Measurements from ENCODE around the gene TSPAN9.

Gene TSPAN9

DNA sequence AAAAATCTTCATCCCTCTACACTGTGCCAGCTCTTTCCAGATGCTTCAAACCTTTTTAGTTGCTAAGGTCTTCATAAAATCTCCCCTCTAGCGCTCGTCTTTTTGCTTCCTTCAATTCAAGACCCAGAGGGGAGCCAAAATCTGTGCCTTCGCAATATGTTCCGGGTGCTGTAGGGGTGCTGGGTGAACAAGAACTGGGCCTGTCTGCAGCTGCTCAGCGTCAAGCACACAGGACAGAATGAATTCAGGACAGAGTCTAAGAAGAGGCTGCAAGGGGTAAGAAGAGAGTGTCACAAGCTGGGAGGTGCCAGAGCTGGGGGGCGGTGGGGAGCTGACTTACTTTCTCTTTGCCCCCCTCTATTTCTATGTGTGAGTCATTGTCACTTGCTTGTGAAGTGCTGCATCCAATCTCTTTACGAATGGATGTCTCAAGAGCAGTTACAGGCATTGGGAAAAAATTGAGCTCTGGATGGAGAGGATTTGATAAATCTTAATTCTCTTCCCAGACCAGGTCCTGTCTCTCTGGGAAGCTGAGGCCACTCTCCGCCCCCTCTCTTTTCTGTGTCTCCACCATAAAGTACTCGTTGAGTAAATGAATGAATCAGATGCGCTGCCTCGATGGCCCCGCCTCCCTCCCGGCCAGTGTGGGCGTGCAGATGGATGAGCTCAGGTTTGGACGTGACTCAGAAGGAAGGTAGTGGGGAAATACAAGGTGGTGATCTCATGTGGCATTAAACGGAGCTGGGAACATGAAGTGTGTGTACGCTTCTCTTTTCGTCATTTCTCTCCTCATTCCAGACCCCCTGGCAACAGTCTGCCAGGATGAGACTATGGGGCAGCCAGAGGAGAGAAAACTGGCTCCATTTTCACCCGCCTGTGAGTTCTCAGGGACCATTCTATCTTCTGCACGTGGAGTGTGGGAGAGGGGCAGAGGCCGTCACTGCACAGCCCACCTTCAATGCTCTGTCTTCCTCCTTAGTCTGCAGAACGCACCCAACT, 91.3 kb downstream of the TSPAN9 start:
- no peak overlapping the region for H3K9ac ChIP-seq (ENCODE audit: low read depth, low read length)
- H3K27ac ChIP-seq (ENCODE audit: low read length) = no peak overlapping the region

DNA sequence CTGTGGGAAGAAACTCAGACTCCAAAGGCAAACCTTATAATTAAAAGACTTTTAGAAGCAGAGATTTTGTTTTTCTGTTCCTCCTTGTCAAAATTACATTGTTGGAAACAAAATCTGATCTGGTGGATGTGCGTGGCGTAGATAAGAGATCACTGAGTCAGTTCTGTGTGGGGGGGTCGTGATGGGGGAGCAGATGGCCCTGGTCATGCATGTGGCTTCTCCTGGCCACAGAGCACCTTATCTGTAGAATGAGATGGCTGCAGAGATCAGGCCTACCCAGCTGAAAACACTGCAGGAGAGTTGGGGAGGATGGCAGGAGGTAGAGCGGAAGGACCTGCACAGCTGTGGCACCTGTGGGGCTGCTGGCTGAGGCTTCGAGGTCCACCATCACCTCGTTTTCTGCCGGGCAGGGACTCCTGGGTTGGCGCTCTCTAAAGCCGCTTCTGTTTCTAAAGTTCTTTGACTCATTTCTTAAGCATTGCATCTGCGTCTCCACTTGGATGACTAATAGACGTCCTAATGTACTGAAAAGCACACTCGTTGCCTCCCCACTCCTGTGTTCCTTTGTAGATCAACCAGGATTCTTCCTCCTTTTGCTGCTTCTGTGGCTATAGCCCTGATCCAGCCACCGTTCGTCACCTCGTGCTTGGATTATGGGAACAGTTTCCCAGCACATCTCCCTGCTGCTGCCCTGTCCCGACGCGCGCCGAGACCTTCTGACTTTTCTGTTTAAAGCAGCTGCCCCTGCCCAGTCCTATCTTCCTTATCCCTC, 93.4 kb downstream of the TSPAN9 start:
- Histone ChIP-seq H3K9me3 (ENCODE audit: insufficient read depth, low read depth, low read length) (no peaks in the 10 kb centered on the region), H3K27me3 (ENCODE audit: insufficient read depth, low read length) (no peaks in the 10 kb centered on the region), H3K27ac (ENCODE audit: low read length) (no peak overlapping the region), H3K4me3 (ENCODE audit: low read length) (no peak overlapping the region), H3K36me3 (ENCODE audit: insufficient read depth, low read depth, low read length) (no peaks in the 10 kb centered on the region), H3K9ac (ENCODE audit: low read depth, low read length) (no peak overlapping the region), H3K4me1 (ENCODE audit: insufficient read depth, low read length) (peaks cover 17% of the 10 kb centered on the region)

More for the DNA sequence above, 91.3 kb downstream of the TSPAN9 start:
- H3K27me3 ChIP-seq (ENCODE audit: insufficient read depth, low read length) = no peaks in the 10 kb centered on the region
- H3K4me3 ChIP-seq (ENCODE audit: low read length) = no peak overlapping the region
- H3K36me3 ChIP-seq (ENCODE audit: insufficient read depth, low read depth, low read length) = no peaks in the 10 kb centered on the region
- no peaks in the 10 kb centered on the region for H3K9me3 ChIP-seq (ENCODE audit: insufficient read depth, low read depth, low read length)
- peaks cover 25% of the 10 kb centered on the region for H3K4me1 ChIP-seq (ENCODE audit: insufficient read depth, low read length)

GRCh38 chr12:3171195-3171591, 94.0 kb downstream of the TSPAN9 start:
- H3K4me3 ChIP-seq (ENCODE audit: low read length) = no peak overlapping the region
- no peak overlapping the region for H3K9ac ChIP-seq (ENCODE audit: low read depth, low read length)
- H3K4me1 ChIP-seq (ENCODE audit: insufficient read depth, low read length) = peaks cover 17% of the 10 kb centered on the region
- H3K27me3 ChIP-seq (ENCODE audit: insufficient read depth, low read length) = no peaks in the 10 kb centered on the region
- H3K9me3 ChIP-seq (ENCODE audit: insufficient read depth, low read depth, low read length) = no peaks in the 10 kb centered on the region
- H3K27ac ChIP-seq (ENCODE audit: low read length) = no peak overlapping the region
- no peaks in the 10 kb centered on the region for H3K36me3 ChIP-seq (ENCODE audit: insufficient read depth, low read depth, low read length)

DNA sequence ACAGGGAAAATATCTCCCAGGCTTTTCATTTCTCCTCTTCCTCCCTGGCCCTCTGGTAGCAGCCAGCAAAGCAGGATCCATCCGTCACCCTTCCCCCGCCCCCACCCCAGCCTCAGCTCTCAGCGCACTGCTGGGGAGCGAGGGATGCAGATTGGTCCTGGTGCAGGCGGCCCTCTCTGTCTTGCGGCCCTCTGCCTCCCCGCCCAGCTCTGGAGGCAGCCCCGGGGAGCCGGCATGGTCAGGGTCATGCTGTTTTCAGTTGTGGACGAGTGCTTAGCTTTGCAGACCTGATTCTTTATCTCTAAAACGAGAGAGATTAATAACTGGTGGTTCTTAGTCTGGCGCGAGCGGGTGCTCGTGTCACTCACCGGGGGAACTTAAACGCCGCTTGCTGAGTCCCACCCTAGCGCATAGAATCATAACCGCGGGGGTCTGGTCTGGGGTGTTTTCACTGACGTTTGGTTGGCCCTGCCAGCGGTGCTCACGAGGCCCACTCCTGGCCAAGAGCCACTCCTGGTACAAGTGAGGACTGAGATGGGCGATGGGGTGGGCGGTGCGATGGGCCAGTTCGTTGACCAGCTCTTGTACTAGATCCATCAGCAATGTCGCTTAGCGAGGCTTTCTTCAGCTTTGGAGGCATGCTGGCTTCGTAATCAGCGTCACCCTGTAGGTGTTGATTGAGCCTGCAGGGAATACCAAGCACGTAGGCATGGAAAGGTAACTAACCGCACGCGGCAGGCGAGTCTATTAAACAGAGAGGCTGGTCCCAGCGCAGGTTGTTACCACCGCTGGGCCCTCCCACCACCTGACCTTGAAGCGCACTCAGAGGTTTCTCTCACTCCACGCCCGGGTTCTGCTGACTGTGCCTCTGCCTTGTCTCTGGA, 95.2 kb downstream of the TSPAN9 start:
- H3K27ac ChIP-seq (ENCODE audit: low read length) = no peak overlapping the region

GRCh38 chr12:3173008-3173553, 95.9 kb downstream of the TSPAN9 start:
- Histone ChIP-seq H3K27me3 (ENCODE audit: insufficient read depth, low read length) (no peaks in the 10 kb centered on the region), H3K4me3 (ENCODE audit: low read length) (no peak overlapping the region), H3K4me1 (ENCODE audit: insufficient read depth, low read length) (peaks cover 21% of the 10 kb centered on the region), H3K9ac (ENCODE audit: low read depth, low read length) (no peak overlapping the region), H3K27ac (ENCODE audit: low read length) (no peak overlapping the region), H3K9me3 (ENCODE audit: insufficient read depth, low read depth, low read length) (no peaks in the 10 kb centered on the region), H3K36me3 (ENCODE audit: insufficient read depth, low read depth, low read length) (no peaks in the 10 kb centered on the region)

More for the DNA sequence above, 95.2 kb downstream of the TSPAN9 start:
- H3K4me1 ChIP-seq (ENCODE audit: insufficient read depth, low read length) = peaks cover 17% of the 10 kb centered on the region
- no peaks in the 10 kb centered on the region for H3K9me3 ChIP-seq (ENCODE audit: insufficient read depth, low read depth, low read length)
- no peak overlapping the region for H3K4me3 ChIP-seq (ENCODE audit: low read length)
- H3K9ac ChIP-seq (ENCODE audit: low read depth, low read length) = no peak overlapping the region
- no peaks in the 10 kb centered on the region for H3K27me3 ChIP-seq (ENCODE audit: insufficient read depth, low read length)
- H3K36me3 ChIP-seq (ENCODE audit: insufficient read depth, low read depth, low read length) = no peaks in the 10 kb centered on the region

DNA sequence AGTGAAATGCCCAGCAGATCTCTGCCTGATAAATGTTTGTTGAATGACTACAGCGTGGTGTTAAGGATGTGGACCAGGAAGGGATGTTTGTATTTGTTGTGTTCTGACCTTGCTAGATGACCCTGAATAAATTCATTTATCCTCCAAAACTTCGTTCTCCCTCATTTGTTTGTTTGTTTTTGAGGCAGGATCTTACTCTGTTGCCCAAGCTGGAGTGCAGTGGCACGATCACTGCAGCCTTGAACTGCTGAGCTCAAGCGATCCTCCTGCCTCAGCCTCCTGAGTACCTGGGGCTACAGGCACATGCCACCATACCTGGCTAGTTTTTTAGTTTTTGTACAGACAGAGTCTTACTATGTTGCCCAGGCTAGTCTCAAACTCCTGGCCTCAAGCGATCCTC, 96.7 kb downstream of the TSPAN9 start:
- no peaks in the 10 kb centered on the region for H3K27me3 ChIP-seq (ENCODE audit: insufficient read depth, low read length)
- H3K9me3 ChIP-seq (ENCODE audit: insufficient read depth, low read depth, low read length) = no peaks in the 10 kb centered on the region
- H3K27ac ChIP-seq (ENCODE audit: low read length) = no peak overlapping the region
- H3K9ac ChIP-seq (ENCODE audit: low read depth, low read length) = no peak overlapping the region
- H3K36me3 ChIP-seq (ENCODE audit: insufficient read depth, low read depth, low read length) = no peaks in the 10 kb centered on the region
- peaks cover 23% of the 10 kb centered on the region for H3K4me1 ChIP-seq (ENCODE audit: insufficient read depth, low read length)
- no peak overlapping the region for H3K4me3 ChIP-seq (ENCODE audit: low read length)

DNA sequence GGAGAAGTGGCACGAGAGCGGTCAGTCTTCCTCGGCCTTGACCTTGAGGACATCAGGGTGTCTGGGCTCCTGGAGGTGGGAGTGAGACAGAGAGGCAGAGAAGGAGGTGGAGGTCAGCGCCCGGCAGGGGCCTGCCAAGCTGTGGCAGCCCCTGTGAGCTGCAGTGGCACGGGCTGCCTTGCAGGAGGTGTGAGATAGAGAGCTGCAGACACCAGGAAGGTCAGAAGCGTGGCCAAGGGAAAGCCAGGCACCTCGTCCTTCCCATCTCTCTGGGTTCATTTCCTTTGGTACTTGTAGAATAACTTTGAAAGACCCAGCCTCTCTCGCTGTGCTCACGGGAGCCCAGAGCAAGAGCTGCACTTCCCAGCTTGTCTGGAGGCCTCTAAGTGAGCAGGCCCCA, 98.1 kb downstream of the TSPAN9 start:
- Histone ChIP-seq H3K4me3 (ENCODE audit: low read length) (no peak overlapping the region), H3K27ac (ENCODE audit: low read length) (no peak overlapping the region), H3K36me3 (ENCODE audit: insufficient read depth, low read depth, low read length) (no peaks in the 10 kb centered on the region), H3K9me3 (ENCODE audit: insufficient read depth, low read depth, low read length) (no peaks in the 10 kb centered on the region), H3K27me3 (ENCODE audit: insufficient read depth, low read length) (no peaks in the 10 kb centered on the region), H3K4me1 (ENCODE audit: insufficient read depth, low read length) (peaks cover 27% of the 10 kb centered on the region), H3K9ac (ENCODE audit: low read depth, low read length) (no peak overlapping the region)

GRCh38 chr12:3176754-3177153, 99.6 kb downstream of the TSPAN9 start:
- H3K4me1 ChIP-seq (ENCODE audit: insufficient read depth, low read length) = peaks cover 22% of the 10 kb centered on the region
- H3K4me3 ChIP-seq (ENCODE audit: low read length) = no peak overlapping the region
- H3K9ac ChIP-seq (ENCODE audit: low read depth, low read length) = no peak overlapping the region
- no peak overlapping the region for H3K27ac ChIP-seq (ENCODE audit: low read length)
- no peaks in the 10 kb centered on the region for H3K9me3 ChIP-seq (ENCODE audit: insufficient read depth, low read depth, low read length)
- no peaks in the 10 kb centered on the region for H3K27me3 ChIP-seq (ENCODE audit: insufficient read depth, low read length)
- no peaks in the 10 kb centered on the region for H3K36me3 ChIP-seq (ENCODE audit: insufficient read depth, low read depth, low read length)

GRCh38 chr12:3177778-3178425, 100.7 kb downstream of the TSPAN9 start:
- no peak overlapping the region for H3K4me3 ChIP-seq (ENCODE audit: low read length)
- no peak overlapping the region for H3K27ac ChIP-seq (ENCODE audit: low read length)
- no peak overlapping the region for H3K9ac ChIP-seq (ENCODE audit: low read depth, low read length)
- no peaks in the 10 kb centered on the region for H3K9me3 ChIP-seq (ENCODE audit: insufficient read depth, low read depth, low read length)
- H3K27me3 ChIP-seq (ENCODE audit: insufficient read depth, low read length) = no peaks in the 10 kb centered on the region
- peaks cover 13% of the 10 kb centered on the region for H3K4me1 ChIP-seq (ENCODE audit: insufficient read depth, low read length)
- no peaks in the 10 kb centered on the region for H3K36me3 ChIP-seq (ENCODE audit: insufficient read depth, low read depth, low read length)

DNA sequence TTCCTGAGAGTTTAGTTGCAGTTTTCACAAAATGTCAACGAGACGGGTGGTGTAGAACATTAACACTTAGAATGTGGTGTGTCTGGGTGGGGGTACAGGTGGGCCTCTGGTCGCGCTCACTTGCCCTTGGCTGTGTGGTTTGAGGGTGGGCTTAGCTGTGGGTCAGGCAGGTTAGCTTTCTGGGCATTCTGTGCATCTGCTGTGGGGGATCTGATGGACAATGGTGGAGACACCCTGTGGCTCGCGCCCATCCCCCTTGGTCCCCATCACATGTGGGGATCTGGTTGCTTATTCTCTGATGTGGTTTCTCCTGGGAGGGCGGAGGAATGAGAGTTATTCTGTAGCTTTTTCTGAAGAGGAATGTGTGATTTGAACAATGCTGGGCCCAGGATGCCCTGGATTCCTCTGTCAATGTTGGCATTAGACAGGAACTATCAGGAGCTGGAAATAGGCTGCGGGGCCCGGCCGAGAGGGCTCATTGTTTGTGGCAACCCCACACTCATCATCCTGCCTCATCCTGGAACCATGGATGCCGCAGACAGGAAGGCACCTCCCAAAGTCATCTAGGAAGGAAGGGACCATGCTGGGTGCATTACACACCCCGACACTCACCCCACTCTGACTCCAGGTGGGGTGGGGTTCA, 101.6 kb downstream of the TSPAN9 start:
- H3K9me3 ChIP-seq (ENCODE audit: insufficient read depth, low read depth, low read length) = no peaks in the 10 kb centered on the region
- no peak overlapping the region for H3K9ac ChIP-seq (ENCODE audit: low read depth, low read length)
- H3K4me3 ChIP-seq (ENCODE audit: low read length) = no peak overlapping the region
- peaks cover 13% of the 10 kb centered on the region for H3K4me1 ChIP-seq (ENCODE audit: insufficient read depth, low read length)
- H3K27me3 ChIP-seq (ENCODE audit: insufficient read depth, low read length) = no peaks in the 10 kb centered on the region
- no peaks in the 10 kb centered on the region for H3K36me3 ChIP-seq (ENCODE audit: insufficient read depth, low read depth, low read length)
- H3K27ac ChIP-seq (ENCODE audit: low read length) = no peak overlapping the region
